ENCODE data around the gene IFT122. TPM values are rescaled to one million over a fixed set of nuclear protein-coding genes. Genes with fewer than 3 reads are reported as not detected.

Gene IFT122
- total RNA-seq, 4 donors from 2014 or later = 9.5 to 47.6 (median 24.5) TPM

DNA sequence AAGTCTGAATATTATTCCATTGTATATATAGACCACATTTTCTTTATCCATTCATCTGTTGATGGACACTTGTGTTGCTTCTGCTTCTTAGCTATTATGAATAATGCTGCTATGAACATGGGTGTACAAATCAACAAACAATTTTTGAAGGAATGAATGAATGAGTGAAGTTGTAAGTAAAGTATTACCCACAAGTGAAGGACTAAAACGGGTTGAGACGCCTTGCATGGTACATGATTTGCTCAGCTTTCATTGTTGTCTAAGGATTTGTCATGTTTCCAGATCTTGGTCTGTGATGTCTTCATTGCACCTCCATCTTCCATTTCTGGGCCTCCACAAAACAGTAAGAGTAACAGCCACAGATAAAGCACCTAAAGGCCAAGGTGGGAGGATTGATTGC, 20.5 kb downstream of the IFT122 start:
- Histone ChIP-seq H3K27ac (no peak overlapping the region), H3K4me1 (no peaks in the 10 kb centered on the region), H3K36me3 (peaks cover 53% of the 10 kb centered on the region), H3K4me3 (no peak overlapping the region), H3K9me3 (no peaks in the 10 kb centered on the region), H3K27me3 (no peaks in the 10 kb centered on the region)
- no peak for DNase-seq (ENCODE audit: low spot score in 2 of 2)
- TF ChIP-seq, protein P1, sequence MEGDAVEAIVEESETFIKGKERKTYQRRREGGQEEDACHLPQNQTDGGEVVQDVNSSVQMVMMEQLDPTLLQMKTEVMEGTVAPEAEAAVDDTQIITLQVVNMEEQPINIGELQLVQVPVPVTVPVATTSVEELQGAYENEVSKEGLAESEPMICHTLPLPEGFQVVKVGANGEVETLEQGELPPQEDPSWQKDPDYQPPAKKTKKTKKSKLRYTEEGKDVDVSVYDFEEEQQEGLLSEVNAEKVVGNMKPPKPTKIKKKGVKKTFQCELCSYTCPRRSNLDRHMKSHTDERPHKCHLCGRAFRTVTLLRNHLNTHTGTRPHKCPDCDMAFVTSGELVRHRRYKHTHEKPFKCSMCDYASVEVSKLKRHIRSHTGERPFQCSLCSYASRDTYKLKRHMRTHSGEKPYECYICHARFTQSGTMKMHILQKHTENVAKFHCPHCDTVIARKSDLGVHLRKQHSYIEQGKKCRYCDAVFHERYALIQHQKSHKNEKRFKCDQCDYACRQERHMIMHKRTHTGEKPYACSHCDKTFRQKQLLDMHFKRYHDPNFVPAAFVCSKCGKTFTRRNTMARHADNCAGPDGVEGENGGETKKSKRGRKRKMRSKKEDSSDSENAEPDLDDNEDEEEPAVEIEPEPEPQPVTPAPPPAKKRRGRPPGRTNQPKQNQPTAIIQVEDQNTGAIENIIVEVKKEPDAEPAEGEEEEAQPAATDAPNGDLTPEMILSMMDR (IDR thresholded peaks at IDR 0.05) = no peak
- 96% methylated on average over 2 of the region's 2 CpGs for WGBS

DNA sequence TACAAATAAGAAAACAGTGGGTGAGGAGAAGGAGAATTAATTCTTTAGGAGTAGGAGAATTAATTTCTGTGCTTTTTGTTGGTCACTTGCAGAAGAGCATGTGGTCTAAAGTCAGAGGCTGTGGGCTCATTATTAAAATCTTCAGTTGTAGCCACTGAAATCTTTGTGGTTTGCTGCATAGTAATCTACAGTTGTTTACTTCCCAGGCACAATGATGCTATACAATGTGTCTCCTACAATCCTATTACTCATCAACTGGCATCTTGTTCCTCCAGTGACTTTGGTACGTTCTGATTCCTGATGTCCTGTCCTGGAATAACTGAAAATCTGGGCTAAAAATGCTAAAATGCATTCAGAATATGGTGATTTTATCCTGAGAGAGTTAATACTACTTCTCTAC, 21.0 kb downstream of the IFT122 start:
- Histone ChIP-seq H3K9me3 (no peaks in the 10 kb centered on the region), H3K4me3 (no peak overlapping the region), H3K36me3 (peaks cover 50% of the 10 kb centered on the region), H3K4me1 (no peaks in the 10 kb centered on the region), H3K27me3 (no peaks in the 10 kb centered on the region), H3K27ac (no peak overlapping the region)
- WGBS = 96% methylated on average over 1 of the region's 1 CpG
- TF ChIP-seq POLR2A (IDR thresholded peaks at IDR 0.05) = no peak
- TF ChIP-seq, protein P1 (IDR thresholded peaks at IDR 0.05) = no peak
- TF ChIP-seq EP300 (IDR thresholded peaks at IDR 0.05) = no peak
- no peak for TF ChIP-seq POLR2AphosphoS5 (IDR thresholded peaks at IDR 0.05)
- DNase-seq (ENCODE audit: low spot score in 2 of 2) = no peak

DNA sequence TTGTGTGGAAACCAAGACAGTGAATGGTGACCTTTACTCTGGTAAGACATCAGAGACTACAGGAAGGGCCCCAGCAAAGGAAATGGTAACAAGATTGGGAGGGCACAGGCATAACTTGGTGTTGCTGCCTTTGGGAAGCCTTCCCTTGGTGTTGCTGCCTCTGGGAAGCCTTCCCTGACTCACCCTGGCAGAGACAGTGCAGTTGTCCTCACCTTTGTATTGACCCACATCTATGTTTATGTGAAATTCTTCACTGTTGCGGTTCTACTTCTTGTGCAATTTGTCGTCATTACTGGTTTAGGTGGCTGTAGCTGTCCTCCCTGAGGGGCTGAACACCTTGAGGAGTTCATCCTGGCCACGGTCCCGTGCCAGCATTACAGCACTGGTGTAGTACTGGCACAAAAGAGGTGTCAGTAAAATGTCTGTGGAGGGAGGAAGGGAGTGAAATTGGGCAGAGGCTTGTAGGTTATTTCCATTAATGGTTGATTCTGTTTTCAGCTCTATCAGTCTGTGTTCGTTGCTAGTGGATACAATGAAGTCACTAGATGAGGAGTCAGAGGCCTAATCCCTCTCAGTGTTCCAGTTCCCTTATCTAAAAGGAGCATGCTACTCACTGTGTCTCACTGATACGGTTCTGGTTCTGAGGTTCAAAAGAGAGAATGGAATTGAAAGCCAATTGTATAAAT, 21.6 kb downstream of the IFT122 start:
- no peaks in the 10 kb centered on the region for H3K4me1 ChIP-seq
- WGBS = 74% methylated on average over 6 of the region's 6 CpGs
- no peak overlapping the region for H3K4me3 ChIP-seq
- no peaks in the 10 kb centered on the region for H3K27me3 ChIP-seq
- no peaks in the 10 kb centered on the region for H3K9me3 ChIP-seq
- H3K36me3 ChIP-seq = peaks cover 47% of the 10 kb centered on the region
- TF ChIP-seq POLR2AphosphoS5 (IDR thresholded peaks at IDR 0.05) = no peak
- no peak for TF ChIP-seq EP300 (IDR thresholded peaks at IDR 0.05)
- TF ChIP-seq, protein P1 (IDR thresholded peaks at IDR 0.05) = no peak
- TF ChIP-seq POLR2A (IDR thresholded peaks at IDR 0.05) = no peak
- DNase-seq (ENCODE audit: low spot score in 2 of 2) = no peak
- H3K27ac ChIP-seq = no peak overlapping the region

DNA sequence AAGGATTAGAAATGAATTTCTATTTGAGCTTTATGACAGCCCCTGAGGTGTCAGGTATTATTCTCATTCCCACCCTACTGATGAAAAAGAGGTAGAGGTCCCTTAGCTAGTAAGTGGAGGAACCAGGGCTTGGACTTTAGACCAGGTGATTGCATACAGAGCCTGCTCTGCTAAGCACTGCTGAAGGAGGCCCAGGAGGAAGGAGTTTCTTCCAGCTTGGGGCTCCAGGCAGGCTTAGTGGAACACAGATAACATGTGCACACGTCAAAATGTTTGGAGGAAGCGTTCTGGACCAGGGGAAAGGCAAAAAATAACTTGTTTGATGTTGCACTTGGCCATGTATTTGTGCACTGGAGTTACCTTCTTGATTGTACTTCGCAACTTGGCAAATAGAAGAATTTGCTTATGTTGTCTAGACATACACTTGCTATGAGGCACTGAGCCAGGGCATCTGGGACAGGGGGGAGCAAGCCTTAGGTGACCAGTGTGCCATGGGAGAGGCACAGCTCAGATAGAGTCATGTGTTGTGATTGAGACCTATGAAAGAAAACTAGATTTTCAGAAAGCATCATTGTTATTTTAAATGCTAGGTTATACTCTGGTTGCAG, 22.4 kb downstream of the IFT122 start:
- Histone ChIP-seq H3K4me3 (no peak overlapping the region), H3K9me3 (no peaks in the 10 kb centered on the region), H3K27me3 (no peaks in the 10 kb centered on the region), H3K36me3 (peaks cover 45% of the 10 kb centered on the region), H3K4me1 (no peaks in the 10 kb centered on the region), H3K27ac (no peak overlapping the region)
- DNase-seq (ENCODE audit: low spot score in 2 of 2) = no peak
- no peak for TF ChIP-seq POLR2AphosphoS5 (IDR thresholded peaks at IDR 0.05)
- TF ChIP-seq EP300 (IDR thresholded peaks at IDR 0.05) = no peak
- TF ChIP-seq, protein P1 (IDR thresholded peaks at IDR 0.05) = no peak
- TF ChIP-seq POLR2A (IDR thresholded peaks at IDR 0.05) = no peak
- WGBS = 93% methylated on average over 3 of the region's 3 CpGs

DNA sequence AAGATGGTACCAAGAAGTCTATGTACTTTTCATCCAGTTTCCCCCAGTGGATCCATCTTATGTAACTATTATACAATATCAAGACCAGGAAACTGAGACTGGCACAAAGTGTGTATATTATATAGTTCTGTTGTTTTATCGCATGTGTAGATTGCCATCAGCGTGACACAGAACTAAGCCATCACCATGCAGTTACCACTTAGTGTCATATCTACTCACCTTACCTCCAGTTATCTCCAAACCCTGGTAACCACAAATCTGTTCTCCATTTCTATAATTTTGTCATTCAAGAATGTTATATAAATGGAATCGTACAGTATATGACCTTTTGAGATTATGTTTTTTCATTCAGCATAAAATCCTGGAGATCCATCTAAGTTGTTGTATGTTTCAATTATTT, 23.1 kb downstream of the IFT122 start:
- H3K4me3 ChIP-seq = no peak overlapping the region
- DNase-seq (ENCODE audit: low spot score in 2 of 2) = no peak
- H3K4me1 ChIP-seq = no peaks in the 10 kb centered on the region
- peaks cover 45% of the 10 kb centered on the region for H3K36me3 ChIP-seq
- TF ChIP-seq EP300 (IDR thresholded peaks at IDR 0.05) (no peak), POLR2A (IDR thresholded peaks at IDR 0.05) (no peak), POLR2AphosphoS5 (IDR thresholded peaks at IDR 0.05) (no peak)
- TF ChIP-seq, protein P1 (IDR thresholded peaks at IDR 0.05) = no peak
- no peak overlapping the region for H3K27ac ChIP-seq
- H3K9me3 ChIP-seq = no peaks in the 10 kb centered on the region
- 91% methylated on average over 3 of the region's 3 CpGs for WGBS
- no peaks in the 10 kb centered on the region for H3K27me3 ChIP-seq
